Stimulated activated naive CD8-positive, alpha-beta T cell treated with anti-CD3 and anti-CD28 coated beads, Interleukin-15, Interleukin-2, amounts not matched to agents 100 ng/mL and 50 ng/mL, for 24 hours (primary cell): ENCODE measurements around the gene LIN7C.

Experiments
- H3K27ac Mint-ChIP-seq: one replicate; pipeline ENCODE4 v1.8.0; 2021; ENCODE audit warnings: mild to moderate bottlenecking, mixed read lengths
- H3K27me3 Mint-ChIP-seq: one replicate; pipeline ENCODE4 v1.8.0; 2021; ENCODE audit warnings: mixed read lengths
- H3K36me3 Mint-ChIP-seq: one replicate; pipeline ENCODE4 v1.8.0; 2021; ENCODE audit warnings: low read depth, mixed read lengths
- H3K4me1 Mint-ChIP-seq: one replicate; pipeline ENCODE4 v1.8.0; 2021; ENCODE audit warnings: low read depth, mixed read lengths
- H3K4me3 Mint-ChIP-seq: one replicate; pipeline ENCODE4 v1.8.0; 2021; ENCODE audit warnings: mild to moderate bottlenecking, mixed read lengths
- H3K9me3 Mint-ChIP-seq: one replicate; pipeline ENCODE4 v1.8.0; 2021; ENCODE audit warnings: mixed read lengths

The LIN7C gene

GRCh38 chr11:27468995-27469695 lies 37.4 kb downstream of the LIN7C start:
- Mint-ChIP-seq H3K9me3 (no peaks in the 10 kb centered on the region), H3K27ac (no peak overlapping the region), H3K27me3 (peaks cover 47% of the 10 kb centered on the region), H3K36me3 (no peaks in the 10 kb centered on the region), H3K4me1 (peaks cover 19% of the 10 kb centered on the region), H3K4me3 (no peak overlapping the region)

- Mint-ChIP-seq H3K4me3 (no peak overlapping the region), H3K27ac (no peak overlapping the region), H3K27me3 (peaks cover 47% of the 10 kb centered on the region), H3K4me1 (peaks cover 19% of the 10 kb centered on the region), H3K9me3 (no peaks in the 10 kb centered on the region), H3K36me3 (no peaks in the 10 kb centered on the region)
Measured at GRCh38 chr11:27468209-27468994, 38.2 kb downstream of the LIN7C start.

GRCh38 chr11:27467181-27467913 lies 39.2 kb downstream of the LIN7C start:
- H3K36me3 Mint-ChIP-seq: no peaks in the 10 kb centered on the region
- no peak overlapping the region for H3K27ac Mint-ChIP-seq
- no peaks in the 10 kb centered on the region for H3K9me3 Mint-ChIP-seq
- no peak overlapping the region for H3K4me3 Mint-ChIP-seq
- H3K27me3 Mint-ChIP-seq: peaks cover 37% of the 10 kb centered on the region
- peaks cover 10% of the 10 kb centered on the region for H3K4me1 Mint-ChIP-seq

- Mint-ChIP-seq H3K9me3 (no peaks in the 10 kb centered on the region), H3K4me1 (peaks cover 7% of the 10 kb centered on the region), H3K27ac (no peak overlapping the region), H3K4me3 (no peak overlapping the region), H3K36me3 (no peaks in the 10 kb centered on the region), H3K27me3 (peaks cover 38% of the 10 kb centered on the region)
Measured at GRCh38 chr11:27466363-27466762, 40.2 kb downstream of the LIN7C start.

GRCh38 chr11:27465629-27466028 lies 40.9 kb downstream of the LIN7C start:
- Mint-ChIP-seq H3K4me1 (no peaks in the 10 kb centered on the region), H3K27ac (no peak overlapping the region), H3K4me3 (no peak overlapping the region), H3K9me3 (no peaks in the 10 kb centered on the region), H3K27me3 (peaks cover 33% of the 10 kb centered on the region), H3K36me3 (no peaks in the 10 kb centered on the region)

- no peaks in the 10 kb centered on the region for H3K4me1 Mint-ChIP-seq
- H3K36me3 Mint-ChIP-seq: no peaks in the 10 kb centered on the region
- H3K4me3 Mint-ChIP-seq: no peak overlapping the region
Measured at GRCh38 chr11:27464909-27465308, 41.7 kb downstream of the LIN7C start.

GRCh38 chr11:27464289-27464696 lies 42.3 kb downstream of the LIN7C start:
- H3K27ac Mint-ChIP-seq: no peak overlapping the region
- no peaks in the 10 kb centered on the region for H3K36me3 Mint-ChIP-seq
- H3K27me3 Mint-ChIP-seq: peaks cover 24% of the 10 kb centered on the region
- no peaks in the 10 kb centered on the region for H3K4me1 Mint-ChIP-seq
- no peak overlapping the region for H3K4me3 Mint-ChIP-seq
- H3K9me3 Mint-ChIP-seq: no peaks in the 10 kb centered on the region

More at GRCh38 chr11:27464909-27465308, 41.7 kb downstream of the LIN7C start:
- H3K27me3 Mint-ChIP-seq: peaks cover 25% of the 10 kb centered on the region
- no peaks in the 10 kb centered on the region for H3K9me3 Mint-ChIP-seq
- no peak overlapping the region for H3K27ac Mint-ChIP-seq

- H3K9me3 Mint-ChIP-seq: no peaks in the 10 kb centered on the region
- H3K4me3 Mint-ChIP-seq: no peak overlapping the region
- no peaks in the 10 kb centered on the region for H3K4me1 Mint-ChIP-seq
- peaks cover 12% of the 10 kb centered on the region for H3K27me3 Mint-ChIP-seq
- H3K27ac Mint-ChIP-seq: no peak overlapping the region
- no peaks in the 10 kb centered on the region for H3K36me3 Mint-ChIP-seq
Measured at GRCh38 chr11:27462543-27462942, 44.0 kb downstream of the LIN7C start.

GRCh38 chr11:27460158-27460978 lies 46.2 kb downstream of the LIN7C start:
- H3K27me3 Mint-ChIP-seq: peaks cover 7% of the 10 kb centered on the region
- H3K36me3 Mint-ChIP-seq: no peaks in the 10 kb centered on the region
- no peaks in the 10 kb centered on the region for H3K4me1 Mint-ChIP-seq
- H3K9me3 Mint-ChIP-seq: no peaks in the 10 kb centered on the region
- no peak overlapping the region for H3K4me3 Mint-ChIP-seq
- H3K27ac Mint-ChIP-seq: no peak overlapping the region

GRCh38 chr11:27459191-27459590 lies 47.4 kb downstream of the LIN7C start:
- Mint-ChIP-seq H3K27ac (no peak overlapping the region), H3K4me3 (no peak overlapping the region), H3K4me1 (no peaks in the 10 kb centered on the region), H3K27me3 (peaks cover 7% of the 10 kb centered on the region), H3K9me3 (no peaks in the 10 kb centered on the region), H3K36me3 (no peaks in the 10 kb centered on the region)

- Mint-ChIP-seq H3K4me3 (no peak overlapping the region), H3K4me1 (no peaks in the 10 kb centered on the region), H3K9me3 (no peaks in the 10 kb centered on the region), H3K27ac (no peak overlapping the region), H3K27me3 (peaks cover 4% of the 10 kb centered on the region), H3K36me3 (no peaks in the 10 kb centered on the region)
Measured at GRCh38 chr11:27458182-27458581, 48.4 kb downstream of the LIN7C start.

GRCh38 chr11:27456795-27457329 lies 49.7 kb downstream of the LIN7C start:
- Mint-ChIP-seq H3K4me3 (no peak overlapping the region), H3K9me3 (no peaks in the 10 kb centered on the region), H3K27me3 (peaks cover 4% of the 10 kb centered on the region), H3K27ac (no peak overlapping the region), H3K4me1 (no peaks in the 10 kb centered on the region), H3K36me3 (no peaks in the 10 kb centered on the region)

- Mint-ChIP-seq H3K27me3 (peaks cover under 1% of the 10 kb centered on the region), H3K9me3 (no peaks in the 10 kb centered on the region), H3K4me3 (no peak overlapping the region), H3K36me3 (no peaks in the 10 kb centered on the region), H3K27ac (no peak overlapping the region), H3K4me1 (no peaks in the 10 kb centered on the region)
Measured at GRCh38 chr11:27456140-27456794, 50.3 kb downstream of the LIN7C start.

GRCh38 chr11:27455667-27456066 lies 50.9 kb downstream of the LIN7C start:
- no peaks in the 10 kb centered on the region for H3K4me1 Mint-ChIP-seq
- no peaks in the 10 kb centered on the region for H3K36me3 Mint-ChIP-seq
- H3K27ac Mint-ChIP-seq: peak overlapping the region; percentile 23
- H3K4me3 Mint-ChIP-seq: no peak overlapping the region
- no peaks in the 10 kb centered on the region for H3K27me3 Mint-ChIP-seq
- no peaks in the 10 kb centered on the region for H3K9me3 Mint-ChIP-seq
